ENCODE measurements around the gene SST.
A peak's percentile ranks its signal among the peaks of the same experiment; 100 is the strongest.

Gene SST

GRCh38 chr3:187713504-187713903 is 43.3 kb upstream of the SST start:
- POLR2A ChIA-PET, result no interaction called here

GRCh38 chr3:187709155-187709554 is 39.0 kb upstream of the SST start:
- ChIA-PET POLR2A (no interaction called here), CTCF (interaction anchor here (0.9 kb wide), 1 partner anchor 389 kb away, joined by 4 read pairs; no protein-coding TSS in a partner anchor)
- TF ChIP-seq ELF4 (IDR thresholded peaks at IDR 0.05) (no peak), CTBP1 (IDR thresholded peaks at IDR 0.05; ENCODE audit: borderline replicate concordance) (no peak), FOXM1 (IDR thresholded peaks at IDR 0.05; ENCODE audit: borderline replicate concordance) (no peak)
- peak; percentile 17 for DNase-seq (ENCODE audit: extremely low spot score)

More at GRCh38 chr3:187713504-187713903, 43.3 kb upstream of the SST start:
- no peak for DNase-seq (ENCODE audit: extremely low spot score)
- TF ChIP-seq, protein P1, sequence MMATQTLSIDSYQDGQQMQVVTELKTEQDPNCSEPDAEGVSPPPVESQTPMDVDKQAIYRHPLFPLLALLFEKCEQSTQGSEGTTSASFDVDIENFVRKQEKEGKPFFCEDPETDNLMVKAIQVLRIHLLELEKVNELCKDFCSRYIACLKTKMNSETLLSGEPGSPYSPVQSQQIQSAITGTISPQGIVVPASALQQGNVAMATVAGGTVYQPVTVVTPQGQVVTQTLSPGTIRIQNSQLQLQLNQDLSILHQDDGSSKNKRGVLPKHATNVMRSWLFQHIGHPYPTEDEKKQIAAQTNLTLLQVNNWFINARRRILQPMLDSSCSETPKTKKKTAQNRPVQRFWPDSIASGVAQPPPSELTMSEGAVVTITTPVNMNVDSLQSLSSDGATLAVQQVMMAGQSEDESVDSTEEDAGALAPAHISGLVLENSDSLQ (IDR thresholded peaks at IDR 0.05), result no peak
- TF ChIP-seq FOXK2 (IDR thresholded peaks at IDR 0.05) (no peak), TARDBP (IDR thresholded peaks at IDR 0.05) (no peak), ZNF384 (IDR thresholded peaks at IDR 0.05) (no peak), FOXA1 (IDR thresholded peaks at IDR 0.05) (no peak), BHLHE40 (IDR thresholded peaks at IDR 0.05; ENCODE audit: borderline replicate concordance) (no peak), L3MBTL2 (conservative IDR thresholded peaks at IDR 0.05) (no peak), ELF4 (IDR thresholded peaks at IDR 0.05) (no peak), HDGF (IDR thresholded peaks at IDR 0.05; ENCODE audit: borderline replicate concordance) (no peak), NFRKB (IDR thresholded peaks at IDR 0.05) (no peak), SP1 (IDR thresholded peaks at IDR 0.05) (no peak), FOXM1 (IDR thresholded peaks at IDR 0.05; ENCODE audit: borderline replicate concordance) (no peak), SUZ12 (IDR thresholded peaks at IDR 0.05) (no peak)
- CTCF ChIA-PET, result interaction anchor here (1.5 to 2.1 kb wide), 2 partner anchors 12 to 394 kb away, joined by 4 to 11 read pairs; no protein-coding TSS in a partner anchor

DNA sequence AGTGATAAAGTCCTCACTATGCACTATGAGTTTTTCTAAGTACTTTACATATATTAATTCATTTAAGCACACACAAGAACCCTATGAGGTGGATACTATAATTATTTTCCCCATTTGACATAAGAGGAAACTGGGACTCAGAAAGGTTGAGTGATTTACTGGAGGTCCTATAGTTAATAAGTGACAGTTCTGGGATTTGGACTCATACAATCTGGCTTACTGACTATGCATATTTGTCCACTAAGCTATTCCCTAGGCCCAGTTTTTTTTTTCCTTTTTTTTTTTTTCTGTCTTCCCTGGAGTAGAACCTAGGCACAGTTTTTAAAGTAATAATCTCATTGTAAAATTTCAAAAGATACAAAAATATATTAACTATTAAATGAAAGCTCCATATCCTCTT is 38.5 kb upstream of the SST start:
- no peak for DNase-seq (ENCODE audit: extremely low spot score)
- CTCF ChIA-PET, result interaction anchor here (0.9 kb wide), 1 partner anchor 389 kb away, joined by 4 read pairs; no protein-coding TSS in a partner anchor
- POLR2A ChIA-PET, result no interaction called here
- TF ChIP-seq FOXA1 (IDR thresholded peaks at IDR 0.05) (no peak), TARDBP (IDR thresholded peaks at IDR 0.05) (no peak), CTBP1 (IDR thresholded peaks at IDR 0.05; ENCODE audit: borderline replicate concordance) (no peak), LEF1 (IDR thresholded peaks at IDR 0.05; ENCODE audit: borderline replicate concordance) (no peak), HDGF (IDR thresholded peaks at IDR 0.05; ENCODE audit: borderline replicate concordance) (no peak), SUZ12 (IDR thresholded peaks at IDR 0.05) (no peak), FOXM1 (IDR thresholded peaks at IDR 0.05; ENCODE audit: borderline replicate concordance) (no peak), FOXK2 (IDR thresholded peaks at IDR 0.05) (no peak), ELF4 (IDR thresholded peaks at IDR 0.05) (no peak), SP1 (IDR thresholded peaks at IDR 0.05) (no peak)
- TF ChIP-seq, protein P1 (IDR thresholded peaks at IDR 0.05), result no peak

GRCh38 chr3:187706971-187707370 is 36.8 kb upstream of the SST start:
- TF ChIP-seq FOXA1 (IDR thresholded peaks at IDR 0.05) (no peak), SP1 (IDR thresholded peaks at IDR 0.05) (no peak), HDGF (IDR thresholded peaks at IDR 0.05; ENCODE audit: borderline replicate concordance) (no peak), LEF1 (IDR thresholded peaks at IDR 0.05; ENCODE audit: borderline replicate concordance) (no peak), L3MBTL2 (conservative IDR thresholded peaks at IDR 0.05) (no peak), NFRKB (IDR thresholded peaks at IDR 0.05) (no peak), ZNF384 (IDR thresholded peaks at IDR 0.05) (no peak), BHLHE40 (IDR thresholded peaks at IDR 0.05; ENCODE audit: borderline replicate concordance) (no peak), FOXK2 (IDR thresholded peaks at IDR 0.05) (no peak), TARDBP (IDR thresholded peaks at IDR 0.05) (no peak), CTBP1 (IDR thresholded peaks at IDR 0.05; ENCODE audit: borderline replicate concordance) (no peak), FOXM1 (IDR thresholded peaks at IDR 0.05; ENCODE audit: borderline replicate concordance) (no peak), ELF4 (IDR thresholded peaks at IDR 0.05) (no peak), SUZ12 (IDR thresholded peaks at IDR 0.05) (no peak), ARNT (IDR thresholded peaks at IDR 0.05) (no peak)
- TF ChIP-seq, protein P1 (IDR thresholded peaks at IDR 0.05), result no peak
- DNase-seq (ENCODE audit: extremely low spot score), result no peak
- ChIA-PET CTCF (no interaction called here), POLR2A (no interaction called here)

DNA sequence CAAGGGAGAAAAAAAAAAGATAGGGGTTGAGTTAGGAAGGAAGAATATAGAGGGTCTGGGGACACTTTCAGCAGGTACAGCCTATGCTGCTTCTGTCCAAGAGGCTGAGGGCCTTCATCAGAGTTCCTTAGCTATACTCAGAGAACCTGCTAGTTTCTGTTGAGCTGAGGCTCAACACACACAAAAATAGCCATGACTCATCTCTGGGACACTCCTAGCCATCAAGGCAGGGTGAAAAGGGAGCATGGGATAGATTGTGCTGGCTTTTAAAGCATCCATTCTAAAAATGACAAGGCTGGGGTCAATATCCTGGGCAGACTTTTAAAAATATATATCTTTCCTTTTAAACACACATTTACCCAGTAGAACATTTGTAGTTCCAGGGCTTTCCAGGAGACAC is 35.0 kb upstream of the SST start:
- ChIA-PET CTCF (no interaction called here), POLR2A (no interaction called here)
- TF ChIP-seq FOXK2 (IDR thresholded peaks at IDR 0.05) (no peak), SP1 (IDR thresholded peaks at IDR 0.05) (no peak), HDGF (IDR thresholded peaks at IDR 0.05; ENCODE audit: borderline replicate concordance) (no peak), TARDBP (IDR thresholded peaks at IDR 0.05) (no peak), ARNT (IDR thresholded peaks at IDR 0.05) (no peak), FOXM1 (IDR thresholded peaks at IDR 0.05; ENCODE audit: borderline replicate concordance) (no peak), BHLHE40 (IDR thresholded peaks at IDR 0.05; ENCODE audit: borderline replicate concordance) (no peak), FOXA1 (IDR thresholded peaks at IDR 0.05) (no peak), ELF4 (IDR thresholded peaks at IDR 0.05) (no peak), CTBP1 (IDR thresholded peaks at IDR 0.05; ENCODE audit: borderline replicate concordance) (no peak), SUZ12 (IDR thresholded peaks at IDR 0.05) (no peak), LEF1 (IDR thresholded peaks at IDR 0.05; ENCODE audit: borderline replicate concordance) (no peak), L3MBTL2 (conservative IDR thresholded peaks at IDR 0.05) (no peak), ZNF384 (IDR thresholded peaks at IDR 0.05) (no peak), NFRKB (IDR thresholded peaks at IDR 0.05) (no peak)
- TF ChIP-seq, protein P1 (IDR thresholded peaks at IDR 0.05), result no peak
- DNase-seq (ENCODE audit: extremely low spot score), result no peak

Measured in HEK293T (cell line).